ENCODE measurements around the gene ZMIZ1.

ZMIZ1 gene

GRCh38 chr10:79179164-79179956 lies 110.6 kb downstream of the ZMIZ1 start:
- peak; percentile 11 to 48 for DNase-seq

GRCh38 chr10:79179957-79180309 lies 111.2 kb downstream of the ZMIZ1 start:
- no peak for DNase-seq

GRCh38 chr10:79180414-79181221 lies 111.9 kb downstream of the ZMIZ1 start:
- no peak for DNase-seq

GRCh38 chr10:79181227-79181626 lies 112.5 kb downstream of the ZMIZ1 start:
- no peak for DNase-seq

GRCh38 chr10:79181698-79182521 lies 113.1 kb downstream of the ZMIZ1 start:
- no peak for DNase-seq

- no peak for DNase-seq
Observed at GRCh38 chr10:79182781-79183467, 114.2 kb downstream of the ZMIZ1 start.

GRCh38 chr10:79183468-79183865 lies 114.7 kb downstream of the ZMIZ1 start:
- DNase-seq = no peak

GRCh38 chr10:79184145-79184625 lies 115.4 kb downstream of the ZMIZ1 start:
- no peak for DNase-seq

GRCh38 chr10:79184657-79185056 lies 115.9 kb downstream of the ZMIZ1 start:
- DNase-seq = no peak

GRCh38 chr10:79185067-79185774 lies 116.5 kb downstream of the ZMIZ1 start:
- DNase-seq = no peak

GRCh38 chr10:79185796-79186374 lies 117.1 kb downstream of the ZMIZ1 start:
- DNase-seq = no peak

GRCh38 chr10:79186486-79187120 lies 117.8 kb downstream of the ZMIZ1 start:
- DNase-seq = no peak

- DNase-seq = no peak
Observed at GRCh38 chr10:79187121-79187940, 118.6 kb downstream of the ZMIZ1 start.

GRCh38 chr10:79188154-79188965 lies 119.6 kb downstream of the ZMIZ1 start:
- DNase-seq = no peak

GRCh38 chr10:79189181-79189580 lies 120.4 kb downstream of the ZMIZ1 start:
- DNase-seq = no peak

GRCh38 chr10:79189853-79190435 lies 121.2 kb downstream of the ZMIZ1 start:
- no peak for DNase-seq

GRCh38 chr10:79190740-79191261 lies 122.0 kb downstream of the ZMIZ1 start:
- DNase-seq = no peak

- DNase-seq = no peak
Observed at GRCh38 chr10:79191951-79192676, 123.3 kb downstream of the ZMIZ1 start.
